Measurements from ENCODE around the gene PSTK.

PSTK gene

GRCh38 chr10:123027861-123028260 is 47.7 kb downstream of the PSTK start:
- no peaks in the 10 kb centered on the region for H3K27me3 ChIP-seq (ENCODE audit: control insufficient read depth in 1 of 2, insufficient read depth in 2 of 2, low read length in 2 of 2)
- H3K36me3 ChIP-seq (ENCODE audit: insufficient read depth, low read length), result no peaks in the 10 kb centered on the region
- H3K9ac ChIP-seq (ENCODE audit: low read length), result no peak overlapping the region
- no peak overlapping the region for H3K4me3 ChIP-seq (ENCODE audit: low read depth in 1 of 2, low read length in 2 of 2)
- no peak overlapping the region for H3K27ac ChIP-seq (ENCODE audit: low read depth, low read length)
- no peaks in the 10 kb centered on the region for H3K4me1 ChIP-seq (ENCODE audit: insufficient read depth, low read length)
- no peaks in the 10 kb centered on the region for H3K9me3 ChIP-seq (ENCODE audit: low read length)

DNA sequence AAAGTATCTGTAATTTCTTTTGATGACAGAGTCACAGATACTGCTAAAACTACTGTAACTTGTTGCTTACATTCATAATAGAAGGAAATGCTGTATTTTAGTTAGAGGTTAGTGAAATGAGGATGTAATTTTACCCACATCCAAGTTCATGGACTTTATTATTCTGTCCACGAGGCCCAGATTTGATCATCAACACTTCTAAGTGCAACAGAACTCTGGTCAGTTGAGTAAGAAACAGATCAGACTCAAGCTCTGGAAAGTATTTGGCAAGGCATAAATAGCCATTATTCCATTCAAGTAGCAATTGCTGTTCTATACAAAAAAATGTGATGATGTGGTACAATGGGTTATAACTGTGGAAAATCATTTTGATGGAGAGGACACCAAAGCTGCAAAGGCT is 50.9 kb downstream of the PSTK start:
- Histone ChIP-seq H3K27me3 (ENCODE audit: control insufficient read depth in 1 of 2, insufficient read depth in 2 of 2, low read length in 2 of 2) (no peaks in the 10 kb centered on the region), H3K4me3 (ENCODE audit: low read depth in 1 of 2, low read length in 2 of 2) (no peak overlapping the region), H3K4me1 (ENCODE audit: insufficient read depth, low read length) (no peaks in the 10 kb centered on the region), H3K27ac (ENCODE audit: low read depth, low read length) (no peak overlapping the region), H3K36me3 (ENCODE audit: insufficient read depth, low read length) (peaks cover under 1% of the 10 kb centered on the region), H3K9ac (ENCODE audit: low read length) (no peak overlapping the region), H3K9me3 (ENCODE audit: low read length) (no peaks in the 10 kb centered on the region)

GRCh38 chr10:123034332-123034731 is 54.1 kb downstream of the PSTK start:
- Histone ChIP-seq H3K36me3 (ENCODE audit: insufficient read depth, low read length) (peaks cover 10% of the 10 kb centered on the region), H3K27me3 (ENCODE audit: control insufficient read depth in 1 of 2, insufficient read depth in 2 of 2, low read length in 2 of 2) (no peaks in the 10 kb centered on the region), H3K9me3 (ENCODE audit: low read length) (no peaks in the 10 kb centered on the region), H3K9ac (ENCODE audit: low read length) (no peak overlapping the region), H3K4me3 (ENCODE audit: low read depth in 1 of 2, low read length in 2 of 2) (no peak overlapping the region), H3K27ac (ENCODE audit: low read depth, low read length) (no peak overlapping the region), H3K4me1 (ENCODE audit: insufficient read depth, low read length) (no peaks in the 10 kb centered on the region)

- Histone ChIP-seq H3K27ac (ENCODE audit: low read depth, low read length) (no peak overlapping the region), H3K36me3 (ENCODE audit: insufficient read depth, low read length) (peaks cover 10% of the 10 kb centered on the region), H3K4me3 (ENCODE audit: low read depth in 1 of 2, low read length in 2 of 2) (no peak overlapping the region), H3K4me1 (ENCODE audit: insufficient read depth, low read length) (no peaks in the 10 kb centered on the region), H3K27me3 (ENCODE audit: control insufficient read depth in 1 of 2, insufficient read depth in 2 of 2, low read length in 2 of 2) (no peaks in the 10 kb centered on the region), H3K9ac (ENCODE audit: low read length) (no peak overlapping the region), H3K9me3 (ENCODE audit: low read length) (no peaks in the 10 kb centered on the region)
Observed at GRCh38 chr10:123035467-123036086, 55.4 kb downstream of the PSTK start.

GRCh38 chr10:123038782-123039631 is 58.8 kb downstream of the PSTK start:
- H3K27ac ChIP-seq (ENCODE audit: low read depth, low read length), result no peak overlapping the region
- H3K4me3 ChIP-seq (ENCODE audit: low read depth in 1 of 2, low read length in 2 of 2), result no peak overlapping the region
- no peaks in the 10 kb centered on the region for H3K9me3 ChIP-seq (ENCODE audit: low read length)
- no peak overlapping the region for H3K9ac ChIP-seq (ENCODE audit: low read length)
- H3K27me3 ChIP-seq (ENCODE audit: control insufficient read depth in 1 of 2, insufficient read depth in 2 of 2, low read length in 2 of 2), result no peaks in the 10 kb centered on the region
- H3K4me1 ChIP-seq (ENCODE audit: insufficient read depth, low read length), result no peaks in the 10 kb centered on the region
- peaks cover 12% of the 10 kb centered on the region for H3K36me3 ChIP-seq (ENCODE audit: insufficient read depth, low read length)

DNA sequence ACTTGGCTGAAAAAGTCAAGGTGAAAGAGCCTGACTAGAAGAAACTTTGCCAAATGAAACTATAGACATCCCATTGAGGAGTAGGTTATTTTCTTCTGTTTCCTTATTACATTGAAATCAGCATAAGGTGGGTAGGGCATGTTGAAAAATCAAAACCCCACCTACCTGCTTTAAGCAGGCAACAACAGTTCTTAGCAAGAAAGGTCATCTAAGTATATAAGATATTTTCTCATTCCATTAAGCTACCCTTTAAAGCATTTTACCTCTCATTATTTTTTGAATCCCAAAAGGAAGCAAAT is 59.4 kb downstream of the PSTK start:
- Histone ChIP-seq H3K27me3 (ENCODE audit: control insufficient read depth in 1 of 2, insufficient read depth in 2 of 2, low read length in 2 of 2) (no peaks in the 10 kb centered on the region), H3K4me3 (ENCODE audit: low read depth in 1 of 2, low read length in 2 of 2) (no peak overlapping the region), H3K4me1 (ENCODE audit: insufficient read depth, low read length) (no peaks in the 10 kb centered on the region), H3K27ac (ENCODE audit: low read depth, low read length) (no peak overlapping the region), H3K9ac (ENCODE audit: low read length) (no peak overlapping the region), H3K36me3 (ENCODE audit: insufficient read depth, low read length) (peaks cover 17% of the 10 kb centered on the region), H3K9me3 (ENCODE audit: low read length) (no peaks in the 10 kb centered on the region)

Measured in muscle layer of colon (tissue), 2 donors.